ENCODE measurements around the gene WNK2.

DNA sequence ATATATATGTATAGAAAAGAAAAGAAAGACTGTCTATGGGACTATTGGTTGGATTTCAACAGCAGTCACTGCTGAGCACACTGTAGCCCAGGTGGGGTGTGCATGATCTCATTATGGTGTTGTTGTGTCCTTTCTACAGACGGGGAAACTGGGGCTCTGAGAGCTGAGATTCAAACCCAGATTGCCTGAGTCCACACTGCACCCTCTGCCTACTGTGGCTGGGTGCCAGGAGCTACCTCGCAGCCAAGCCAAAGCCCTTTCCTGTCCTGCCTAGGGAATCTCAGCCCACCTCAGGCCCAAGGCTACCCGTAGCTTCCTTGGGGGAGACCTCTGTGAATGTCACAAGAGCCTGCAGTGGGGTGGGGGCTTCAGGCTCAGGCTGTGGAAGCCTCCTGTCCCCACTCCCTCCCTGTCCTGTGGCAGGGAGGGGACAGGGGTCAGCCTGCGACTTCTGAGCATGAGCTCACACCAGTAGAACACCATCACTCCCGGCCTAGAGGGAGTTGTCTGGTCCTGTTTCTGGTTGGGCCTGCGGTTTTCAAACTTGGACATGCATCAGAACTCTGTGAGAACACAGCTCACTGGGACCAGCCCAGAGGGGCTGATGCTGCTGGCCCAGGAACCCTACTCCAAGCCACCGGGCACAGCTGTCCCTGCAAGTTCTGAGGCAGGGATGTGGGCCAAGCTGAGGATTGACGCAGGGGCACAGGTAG, 42.0 kb upstream of the WNK2 start:
- TF ChIP-seq CTCF (IDR thresholded peaks at IDR 0.05; ENCODE audit: low read depth, low read length) (no peak), EZH2phosphoT487 (IDR thresholded peaks at IDR 0.05; ENCODE audit: low read depth) (no peak)

Measured in OCI-LY3 (cell line).